ENCODE results near the gene UVSSA.

UVSSA gene

DNA sequence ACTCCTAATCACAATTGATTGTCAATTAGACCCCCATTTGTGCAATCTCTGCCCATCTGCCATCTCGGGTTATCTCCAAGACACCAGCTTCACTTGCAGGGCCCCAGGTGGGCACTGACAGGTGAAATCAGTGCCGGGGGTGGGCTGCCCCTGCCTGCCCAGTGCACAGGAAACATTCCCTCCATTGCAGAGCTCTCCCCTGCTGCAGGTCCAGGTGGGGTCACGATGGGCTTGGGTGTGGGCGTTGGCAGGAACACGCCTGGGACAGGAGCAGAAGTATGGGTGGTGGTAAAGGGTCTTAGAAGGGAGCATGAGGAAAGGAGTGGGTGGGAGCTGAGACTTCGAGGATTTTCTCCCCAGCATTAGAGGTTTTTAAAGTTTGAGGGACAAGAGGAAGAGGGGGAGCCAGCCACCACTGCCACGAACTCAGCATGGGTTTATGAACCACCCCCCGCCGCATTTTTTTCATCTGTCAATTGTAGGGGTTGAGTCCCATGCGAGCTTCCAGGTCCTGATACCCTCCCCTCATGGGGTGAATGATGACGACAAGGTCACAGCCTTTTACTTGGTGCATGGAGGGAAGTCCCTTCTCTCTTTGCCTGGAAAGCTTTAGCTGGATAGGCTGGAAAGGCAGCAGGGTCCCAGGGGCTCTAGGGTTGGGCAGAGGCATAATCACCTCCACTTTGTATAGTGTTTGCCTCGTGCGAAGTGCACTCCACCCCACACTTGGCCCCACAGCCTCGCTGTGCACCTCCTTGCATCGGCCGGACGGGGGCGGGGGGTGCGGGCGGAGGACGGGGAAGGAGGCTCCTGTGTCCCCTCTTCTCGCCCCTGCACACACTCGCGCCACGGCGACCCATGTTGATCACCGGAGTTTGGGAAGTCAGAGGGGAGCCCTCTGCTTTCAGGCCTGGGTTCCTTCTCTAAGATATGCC, 62.8 kb downstream of the UVSSA start:
- no peaks in the 10 kb centered on the region for H3K4me1 ChIP-seq (ENCODE audit: control insufficient read depth in 1 of 2, insufficient read depth in 2 of 2, low read length in 2 of 2)
- H3K9ac ChIP-seq (ENCODE audit: low read depth in 1 of 2, low read length in 2 of 2), result no peak overlapping the region
- H3K27ac ChIP-seq (ENCODE audit: low read depth, low read length), result no peak overlapping the region
- H3K4me3 ChIP-seq (ENCODE audit: low read depth in 1 of 2, low read length in 2 of 2), result no peak overlapping the region
- no peaks in the 10 kb centered on the region for H3K9me3 ChIP-seq (ENCODE audit: control insufficient read depth in 1 of 2, low read length in 2 of 2)
- H3K27me3 ChIP-seq (ENCODE audit: control insufficient read depth in 1 of 2, insufficient read depth in 2 of 2, low read length in 2 of 2), result peaks cover 41 to 69% of the 10 kb centered on the region in 2 donors
- H3K36me3 ChIP-seq (ENCODE audit: control insufficient read depth in 1 of 2, insufficient read depth in 2 of 2, low read length in 2 of 2), result no peaks in the 10 kb centered on the region

DNA sequence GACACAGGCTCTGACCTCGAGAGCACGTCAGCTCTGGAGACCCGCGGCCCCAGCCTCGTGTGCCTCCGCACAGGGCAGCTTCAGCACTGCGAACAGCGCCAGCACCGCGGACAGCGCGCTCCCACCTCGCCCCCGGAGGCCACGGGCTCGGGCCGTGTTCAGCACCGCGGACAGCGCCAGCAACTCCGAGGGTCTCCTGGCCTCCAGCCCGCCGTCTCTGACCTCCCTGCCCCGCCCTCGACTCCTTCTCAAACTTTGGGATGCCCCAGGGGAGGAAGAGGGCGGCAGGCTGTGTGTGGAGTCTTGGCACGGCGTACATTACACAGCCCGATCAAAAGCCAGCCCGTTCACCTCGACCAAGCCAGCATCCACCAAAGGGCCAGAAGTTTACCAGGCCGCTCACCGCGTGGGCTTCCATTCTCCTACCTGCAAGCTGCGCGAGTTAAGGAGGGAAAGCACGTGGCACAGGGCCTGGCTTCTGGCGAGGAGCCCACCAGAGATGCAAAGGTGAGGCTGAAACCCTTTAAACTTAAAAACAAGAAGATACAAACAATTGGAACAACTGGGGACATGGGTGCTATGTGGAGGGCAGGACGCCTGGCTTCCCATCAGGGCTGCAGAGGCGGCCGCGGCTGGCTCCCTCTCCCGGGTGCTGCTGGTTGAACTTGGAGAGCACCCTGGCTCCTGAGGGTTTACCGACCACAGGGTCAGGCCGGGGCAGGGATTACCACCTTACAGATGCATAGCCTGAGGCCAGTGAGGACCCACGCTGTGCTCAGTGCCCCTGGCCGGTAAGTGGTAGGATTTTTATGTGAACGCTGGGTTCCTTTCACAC, 63.7 kb downstream of the UVSSA start:
- Histone ChIP-seq H3K4me3 (ENCODE audit: low read depth in 1 of 2, low read length in 2 of 2) (no peak overlapping the region), H3K27ac (ENCODE audit: low read depth, low read length) (no peak overlapping the region), H3K27me3 (ENCODE audit: control insufficient read depth in 1 of 2, insufficient read depth in 2 of 2, low read length in 2 of 2) (peaks cover 39 to 60% of the 10 kb centered on the region in 2 donors), H3K36me3 (ENCODE audit: control insufficient read depth in 1 of 2, insufficient read depth in 2 of 2, low read length in 2 of 2) (no peaks in the 10 kb centered on the region), H3K9ac (ENCODE audit: low read depth in 1 of 2, low read length in 2 of 2) (no peak overlapping the region), H3K9me3 (ENCODE audit: control insufficient read depth in 1 of 2, low read length in 2 of 2) (no peaks in the 10 kb centered on the region), H3K4me1 (ENCODE audit: control insufficient read depth in 1 of 2, insufficient read depth in 2 of 2, low read length in 2 of 2) (no peaks in the 10 kb centered on the region)

DNA sequence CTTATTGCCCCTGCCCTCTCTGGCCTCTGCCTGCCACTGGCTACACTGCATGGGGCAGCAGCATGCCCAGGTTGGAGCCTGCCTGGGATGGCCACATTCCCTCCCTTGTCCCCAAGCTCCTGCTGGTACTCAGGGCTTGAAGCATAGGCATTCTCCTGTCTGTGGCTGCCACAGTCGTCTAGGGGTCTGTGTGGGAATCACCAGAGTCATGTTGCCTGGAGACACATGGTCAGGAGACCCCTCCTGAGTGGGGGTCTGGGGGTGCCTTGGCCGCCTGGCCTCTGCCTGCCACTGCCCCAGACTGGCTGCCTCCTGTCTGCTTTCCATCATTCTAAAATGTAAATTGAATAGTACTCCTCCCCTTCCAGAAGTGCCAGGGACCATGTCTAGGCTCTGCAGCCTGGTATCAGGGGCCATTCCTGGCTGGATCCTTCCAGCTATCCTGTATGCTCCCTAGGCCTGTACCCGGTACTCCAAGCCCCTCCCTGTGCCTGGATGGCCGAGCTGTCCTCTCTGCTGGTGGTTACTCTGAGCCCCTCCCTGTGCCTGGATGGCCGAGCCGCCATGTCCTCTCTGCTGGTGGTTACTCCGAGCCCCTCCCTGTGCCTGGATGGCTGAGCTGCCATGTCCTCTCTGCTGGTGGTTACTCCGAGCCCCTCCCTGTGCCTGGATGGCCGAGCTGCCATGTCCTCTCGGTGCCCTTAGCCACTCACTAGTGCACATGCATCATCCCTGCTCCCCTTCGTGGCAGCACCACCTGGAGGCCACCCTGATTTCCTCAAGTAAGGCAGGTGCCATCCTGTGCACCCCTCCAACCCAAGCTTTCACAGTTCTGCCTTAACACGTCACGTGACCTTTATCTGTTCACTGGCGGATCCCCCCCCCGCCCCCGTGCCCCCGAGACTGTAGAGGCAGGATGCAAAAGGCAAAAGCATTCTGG, 64.7 kb downstream of the UVSSA start:
- H3K27me3 ChIP-seq (ENCODE audit: control insufficient read depth in 1 of 2, insufficient read depth in 2 of 2, low read length in 2 of 2), result peaks cover 41 to 57% of the 10 kb centered on the region in 2 donors
- no peak overlapping the region for H3K27ac ChIP-seq (ENCODE audit: low read depth, low read length)
- no peak overlapping the region for H3K4me3 ChIP-seq (ENCODE audit: low read depth in 1 of 2, low read length in 2 of 2)
- no peak overlapping the region for H3K9ac ChIP-seq (ENCODE audit: low read depth in 1 of 2, low read length in 2 of 2)
- H3K36me3 ChIP-seq (ENCODE audit: control insufficient read depth in 1 of 2, insufficient read depth in 2 of 2, low read length in 2 of 2), result no peaks in the 10 kb centered on the region
- no peaks in the 10 kb centered on the region for H3K4me1 ChIP-seq (ENCODE audit: control insufficient read depth in 1 of 2, insufficient read depth in 2 of 2, low read length in 2 of 2)
- H3K9me3 ChIP-seq (ENCODE audit: control insufficient read depth in 1 of 2, low read length in 2 of 2), result no peaks in the 10 kb centered on the region

DNA sequence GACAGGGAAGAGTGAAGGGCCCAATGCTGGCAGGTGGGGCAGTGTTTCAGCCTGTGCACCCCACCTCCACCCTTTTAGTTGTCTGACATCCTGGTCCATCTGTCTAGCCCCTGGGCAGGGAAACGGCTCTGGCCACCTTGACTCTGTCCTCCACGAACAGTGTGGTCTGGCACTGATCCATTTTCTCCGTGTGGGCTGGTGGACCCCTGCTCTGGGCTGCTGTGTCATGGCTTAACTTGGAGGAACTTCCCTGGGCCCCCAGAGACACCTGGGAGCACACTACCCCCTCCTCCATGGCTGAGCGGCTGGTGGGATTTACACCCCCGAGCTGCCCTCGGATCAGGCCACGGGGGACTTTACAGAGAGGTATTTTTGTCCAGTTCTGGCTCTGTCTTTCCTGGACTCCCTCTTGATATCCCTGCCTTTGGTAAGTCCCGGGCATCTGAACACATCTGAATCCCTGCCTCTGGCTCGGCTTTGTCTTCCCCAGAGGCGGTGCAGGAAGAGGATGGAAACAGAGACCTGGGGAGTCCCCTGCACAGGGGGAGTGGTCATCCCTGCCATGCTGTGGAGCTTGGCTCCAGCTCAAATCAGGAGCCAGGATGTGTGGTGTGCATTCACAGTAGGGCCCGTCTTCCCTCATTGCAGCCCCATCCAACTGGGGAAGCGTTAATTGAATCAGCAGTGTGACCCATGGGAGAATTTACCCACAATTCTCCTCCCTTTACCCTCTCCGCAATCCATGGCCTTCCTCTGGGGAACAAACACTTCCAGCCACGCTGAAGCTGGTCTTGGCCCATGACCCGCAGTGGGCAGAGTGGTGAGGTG, 65.6 kb downstream of the UVSSA start:
- no peak overlapping the region for H3K27ac ChIP-seq (ENCODE audit: low read depth, low read length)
- peaks cover 42 to 49% of the 10 kb centered on the region in 2 donors for H3K27me3 ChIP-seq (ENCODE audit: control insufficient read depth in 1 of 2, insufficient read depth in 2 of 2, low read length in 2 of 2)

DNA sequence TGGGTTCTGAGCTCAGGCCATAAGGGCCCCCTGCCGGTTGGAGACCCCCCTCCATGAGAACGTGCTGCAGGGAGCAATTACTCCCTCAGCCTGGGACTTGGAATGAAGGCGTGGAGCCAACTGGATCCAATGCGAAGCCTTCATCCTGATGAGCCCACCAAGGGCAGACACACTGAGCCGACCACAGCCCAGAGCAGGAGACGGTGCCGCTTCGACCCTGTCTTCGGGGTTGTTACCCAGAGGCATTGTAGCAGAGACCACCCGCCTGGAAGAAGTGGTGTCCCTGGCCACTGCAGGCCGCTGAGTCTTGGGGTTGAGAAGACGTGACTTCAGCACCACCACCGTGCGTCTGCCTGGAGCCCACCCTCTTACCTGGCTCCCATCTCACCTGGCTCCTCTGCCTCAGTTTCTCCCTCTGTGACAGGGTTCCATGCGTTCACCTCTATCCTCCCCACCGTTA, 66.2 kb downstream of the UVSSA start:
- Histone ChIP-seq H3K4me3 (ENCODE audit: low read depth in 1 of 2, low read length in 2 of 2) (no peak overlapping the region), H3K27me3 (ENCODE audit: control insufficient read depth in 1 of 2, insufficient read depth in 2 of 2, low read length in 2 of 2) (peaks cover 39 to 46% of the 10 kb centered on the region in 2 donors), H3K4me1 (ENCODE audit: control insufficient read depth in 1 of 2, insufficient read depth in 2 of 2, low read length in 2 of 2) (no peaks in the 10 kb centered on the region), H3K9me3 (ENCODE audit: control insufficient read depth in 1 of 2, low read length in 2 of 2) (no peaks in the 10 kb centered on the region), H3K9ac (ENCODE audit: low read depth in 1 of 2, low read length in 2 of 2) (no peak overlapping the region), H3K36me3 (ENCODE audit: control insufficient read depth in 1 of 2, insufficient read depth in 2 of 2, low read length in 2 of 2) (no peaks in the 10 kb centered on the region), H3K27ac (ENCODE audit: low read depth, low read length) (no peak overlapping the region)

More for the DNA sequence above, 65.6 kb downstream of the UVSSA start:
- H3K36me3 ChIP-seq (ENCODE audit: control insufficient read depth in 1 of 2, insufficient read depth in 2 of 2, low read length in 2 of 2), result no peaks in the 10 kb centered on the region
- no peak overlapping the region for H3K9ac ChIP-seq (ENCODE audit: low read depth in 1 of 2, low read length in 2 of 2)
- no peak overlapping the region for H3K4me3 ChIP-seq (ENCODE audit: low read depth in 1 of 2, low read length in 2 of 2)
- no peaks in the 10 kb centered on the region for H3K4me1 ChIP-seq (ENCODE audit: control insufficient read depth in 1 of 2, insufficient read depth in 2 of 2, low read length in 2 of 2)
- no peaks in the 10 kb centered on the region for H3K9me3 ChIP-seq (ENCODE audit: control insufficient read depth in 1 of 2, low read length in 2 of 2)

DNA sequence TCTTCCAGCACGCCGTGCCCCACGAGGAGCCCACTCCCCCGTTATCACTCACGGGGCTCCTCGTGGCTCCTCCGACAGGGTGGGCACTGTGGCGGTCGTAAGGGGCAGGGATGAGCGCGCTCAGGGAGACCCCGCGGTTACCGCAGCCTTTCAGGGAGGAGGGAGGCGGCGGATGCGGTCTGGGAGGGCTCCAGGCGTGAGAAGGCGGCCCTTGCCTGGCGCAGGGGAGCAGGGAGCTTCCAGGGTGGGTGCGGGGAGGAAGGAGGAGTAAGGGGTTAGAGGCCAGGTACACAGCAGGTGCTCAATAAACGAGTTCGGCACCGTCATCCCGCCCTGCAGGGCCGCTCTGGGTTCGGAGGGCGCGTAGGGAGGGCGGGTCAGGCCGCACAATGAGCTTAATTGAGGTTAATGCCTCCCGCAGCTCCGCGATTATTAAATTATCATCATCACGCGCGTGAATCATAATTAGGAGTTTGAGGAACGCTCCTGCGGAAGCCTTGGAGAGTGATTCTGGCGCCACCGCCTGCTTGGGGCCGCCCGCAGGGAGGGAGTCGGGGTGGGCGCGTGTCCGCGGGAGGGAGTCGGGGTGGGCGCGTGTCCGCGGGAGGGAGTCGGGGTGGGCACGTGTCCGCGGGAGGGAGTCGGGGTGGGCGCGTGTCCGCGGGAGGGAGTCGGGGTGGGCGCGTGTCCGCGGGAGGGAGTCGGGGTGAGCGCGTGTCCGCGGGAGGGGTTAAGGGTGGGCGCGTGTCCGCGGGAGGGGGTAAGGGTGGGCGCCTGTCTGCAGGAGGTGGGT, 66.9 kb downstream of the UVSSA start:
- Histone ChIP-seq H3K27me3 (ENCODE audit: control insufficient read depth in 1 of 2, insufficient read depth in 2 of 2, low read length in 2 of 2) (peaks cover 33 to 40% of the 10 kb centered on the region in 2 donors), H3K9me3 (ENCODE audit: control insufficient read depth in 1 of 2, low read length in 2 of 2) (no peaks in the 10 kb centered on the region), H3K9ac (ENCODE audit: low read depth in 1 of 2, low read length in 2 of 2) (no peak overlapping the region), H3K27ac (ENCODE audit: low read depth, low read length) (no peak overlapping the region), H3K4me3 (ENCODE audit: low read depth in 1 of 2, low read length in 2 of 2) (no peak overlapping the region), H3K36me3 (ENCODE audit: control insufficient read depth in 1 of 2, insufficient read depth in 2 of 2, low read length in 2 of 2) (no peaks in the 10 kb centered on the region), H3K4me1 (ENCODE audit: control insufficient read depth in 1 of 2, insufficient read depth in 2 of 2, low read length in 2 of 2) (no peaks in the 10 kb centered on the region)

DNA sequence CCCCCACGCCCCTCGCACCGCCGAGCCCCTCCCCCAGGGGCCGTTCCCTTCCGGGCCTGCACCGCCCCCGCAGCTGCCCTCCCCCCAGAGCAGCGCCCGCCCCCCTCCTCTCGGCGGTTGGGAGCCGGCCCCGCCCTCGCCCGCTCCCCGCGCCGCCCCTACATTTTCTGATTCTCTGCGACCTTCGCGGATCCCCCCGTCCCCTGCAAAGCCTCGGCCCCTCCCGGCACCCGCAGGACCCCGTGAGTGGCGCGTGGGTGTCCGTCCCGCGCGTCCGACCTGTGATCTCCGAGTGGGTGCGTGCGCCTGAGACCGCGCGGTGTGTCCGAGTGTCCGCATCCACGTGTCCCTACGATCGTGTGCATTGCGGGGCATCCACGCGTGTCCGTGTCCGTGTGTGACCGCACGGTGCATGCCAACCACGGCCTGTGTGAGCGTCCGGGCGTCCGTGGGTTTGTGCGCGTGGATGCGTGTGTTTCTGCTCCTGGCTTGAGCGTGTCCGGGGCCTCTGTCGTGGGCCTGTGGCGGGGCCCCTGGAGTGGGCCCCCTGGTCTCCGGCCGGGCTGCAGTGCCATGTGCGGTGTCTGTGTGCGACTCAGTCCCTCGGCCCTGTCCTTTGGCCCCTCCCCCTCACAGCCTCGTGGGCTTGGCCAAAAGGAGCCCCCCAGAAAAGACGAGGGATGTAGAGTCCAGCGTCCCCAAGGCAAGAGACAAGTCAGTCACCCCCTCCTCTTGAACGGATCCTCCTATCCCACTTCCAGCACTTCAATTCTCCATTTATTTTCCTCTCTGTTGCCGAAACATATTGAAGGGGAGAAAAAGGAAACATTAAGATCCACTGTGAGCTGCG, 68.0 kb downstream of the UVSSA start:
- no peak overlapping the region for H3K4me3 ChIP-seq (ENCODE audit: low read depth in 1 of 2, low read length in 2 of 2)
- peaks cover 27 to 31% of the 10 kb centered on the region in 2 donors for H3K27me3 ChIP-seq (ENCODE audit: control insufficient read depth in 1 of 2, insufficient read depth in 2 of 2, low read length in 2 of 2)
- H3K27ac ChIP-seq (ENCODE audit: low read depth, low read length), result no peak overlapping the region
- no peaks in the 10 kb centered on the region for H3K36me3 ChIP-seq (ENCODE audit: control insufficient read depth in 1 of 2, insufficient read depth in 2 of 2, low read length in 2 of 2)
- H3K9ac ChIP-seq (ENCODE audit: low read depth in 1 of 2, low read length in 2 of 2), result no peak overlapping the region
- no peaks in the 10 kb centered on the region for H3K4me1 ChIP-seq (ENCODE audit: control insufficient read depth in 1 of 2, insufficient read depth in 2 of 2, low read length in 2 of 2)
- no peaks in the 10 kb centered on the region for H3K9me3 ChIP-seq (ENCODE audit: control insufficient read depth in 1 of 2, low read length in 2 of 2)

DNA sequence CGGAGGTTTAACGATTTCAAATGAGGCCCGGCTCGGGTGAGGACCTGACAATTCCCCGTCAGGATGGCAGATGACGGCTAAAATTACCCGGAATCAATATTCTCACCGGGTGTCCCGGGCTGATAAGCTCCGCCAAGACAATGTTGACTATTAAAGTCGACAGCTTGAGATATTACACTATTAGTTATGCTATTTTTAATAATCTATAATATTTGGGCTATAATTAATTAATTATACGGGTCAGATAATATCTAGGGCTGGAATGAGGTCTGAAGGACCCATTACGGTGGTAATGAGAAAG, 68.6 kb downstream of the UVSSA start:
- H3K36me3 ChIP-seq (ENCODE audit: control insufficient read depth in 1 of 2, insufficient read depth in 2 of 2, low read length in 2 of 2), result no peaks in the 10 kb centered on the region
- H3K27me3 ChIP-seq (ENCODE audit: control insufficient read depth in 1 of 2, insufficient read depth in 2 of 2, low read length in 2 of 2), result peaks cover 27 to 31% of the 10 kb centered on the region in 2 donors
- H3K9ac ChIP-seq (ENCODE audit: low read depth in 1 of 2, low read length in 2 of 2), result no peak overlapping the region
- no peaks in the 10 kb centered on the region for H3K4me1 ChIP-seq (ENCODE audit: control insufficient read depth in 1 of 2, insufficient read depth in 2 of 2, low read length in 2 of 2)
- no peak overlapping the region for H3K27ac ChIP-seq (ENCODE audit: low read depth, low read length)
- H3K9me3 ChIP-seq (ENCODE audit: control insufficient read depth in 1 of 2, low read length in 2 of 2), result no peaks in the 10 kb centered on the region
- H3K4me3 ChIP-seq (ENCODE audit: low read depth in 1 of 2, low read length in 2 of 2), result no peak overlapping the region

Data from duodenal mucosa (tissue), 2 donors.